ENCODE data around the gene C9orf50.

The C9orf50 gene

DNA sequence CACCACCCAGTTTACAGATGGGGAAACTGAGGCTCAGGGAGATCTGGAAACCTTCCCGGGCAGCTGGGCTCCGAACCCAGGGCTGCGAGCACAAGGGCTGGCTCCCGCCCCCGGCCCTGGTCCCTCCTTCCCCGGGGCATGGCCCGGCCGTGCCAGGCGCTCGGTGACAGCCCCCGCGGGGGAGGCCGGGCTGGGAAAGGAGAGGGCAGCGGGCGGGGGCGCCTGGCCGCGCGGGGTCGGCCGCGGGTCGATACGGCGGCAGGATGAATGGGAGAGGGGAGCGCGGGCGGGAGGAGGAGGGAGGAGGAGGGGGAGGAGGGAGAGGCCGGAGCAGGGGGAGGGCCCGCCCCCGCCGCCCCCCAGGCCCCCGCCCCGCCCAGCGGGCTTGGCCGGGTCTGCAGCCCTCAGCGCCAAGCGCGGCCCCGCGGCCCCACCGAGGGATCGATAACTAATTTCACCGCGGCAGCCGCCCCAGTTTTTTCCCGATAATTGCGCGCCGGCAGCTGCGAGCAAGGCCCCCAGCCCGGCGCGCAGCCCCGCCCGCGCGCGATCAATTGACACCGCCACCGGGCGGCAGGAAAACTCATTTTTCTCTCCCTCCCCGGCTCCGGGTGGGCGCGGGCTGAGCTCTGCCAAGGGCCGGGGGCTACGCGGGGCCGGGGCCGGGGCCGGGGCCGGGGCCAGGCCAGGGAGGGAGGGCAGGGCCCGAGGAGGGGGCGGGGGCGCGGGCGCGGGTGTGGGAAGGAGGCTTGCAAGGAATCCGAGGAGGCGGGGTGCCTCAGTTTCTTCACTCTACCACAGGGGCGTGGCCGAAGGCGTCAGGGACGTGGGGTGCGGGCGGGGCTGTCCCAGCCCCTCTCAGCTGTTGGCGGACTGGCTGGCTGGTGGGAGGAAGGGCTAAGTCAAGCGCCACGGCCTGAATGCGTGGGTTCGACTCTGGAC is 52.1 kb downstream of the C9orf50 start:
- no peak for DNase-seq

DNA sequence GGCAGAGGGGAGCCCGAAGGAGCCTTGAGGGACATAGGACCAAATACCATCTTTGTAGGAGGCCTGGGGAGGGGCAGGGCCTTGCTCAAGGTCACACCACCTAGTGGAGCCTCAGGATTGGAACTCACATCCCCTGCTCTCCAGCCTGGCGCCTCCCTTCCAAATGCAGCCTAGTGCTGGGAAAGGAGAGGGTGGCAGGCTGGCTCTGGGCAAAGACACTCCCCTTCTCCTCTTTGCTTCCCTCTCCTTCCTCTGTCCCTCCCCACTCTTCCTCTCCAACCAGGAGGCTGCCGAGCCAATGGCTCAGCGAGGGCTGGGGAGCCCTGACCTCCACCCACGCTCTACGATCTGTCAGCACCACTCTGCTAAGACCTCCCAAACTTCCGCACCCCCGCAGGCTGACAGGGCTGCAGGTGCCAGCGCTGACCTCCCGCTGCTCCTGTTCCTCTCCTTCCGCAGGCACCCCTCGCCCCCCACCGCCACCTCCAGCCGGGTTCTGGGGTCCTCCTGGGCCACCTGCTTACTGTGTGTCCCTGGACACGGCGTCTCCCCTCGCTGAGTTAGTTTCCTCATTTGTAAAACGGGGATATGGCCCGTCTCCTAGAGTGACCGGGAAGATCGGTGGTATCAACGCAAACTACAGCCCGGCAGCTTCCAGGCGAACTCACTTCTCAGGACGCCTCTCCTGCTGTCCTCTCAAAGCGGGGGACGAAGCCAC is 52.9 kb downstream of the C9orf50 start:
- no peak for DNase-seq

DNA sequence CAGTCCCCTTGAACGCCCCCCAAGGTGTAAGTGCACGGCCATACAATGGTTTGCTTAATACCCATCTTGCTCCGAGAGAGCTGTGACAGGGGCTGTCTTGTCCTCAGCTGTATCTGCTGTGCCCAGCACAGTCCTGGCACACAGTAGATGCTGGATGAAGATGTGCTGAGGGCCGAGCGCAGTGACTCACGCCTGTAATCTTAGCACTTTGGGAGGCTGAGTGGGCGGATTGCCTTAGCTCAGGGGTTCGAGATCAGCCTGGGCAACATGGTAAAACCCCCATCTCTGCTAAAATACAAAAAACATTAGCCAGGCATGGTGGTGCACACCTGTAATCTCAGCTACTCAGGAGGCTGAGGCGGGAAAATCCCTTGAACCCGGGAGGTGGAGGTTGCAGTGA is 53.6 kb downstream of the C9orf50 start:
- DNase-seq, result no peak

DNA sequence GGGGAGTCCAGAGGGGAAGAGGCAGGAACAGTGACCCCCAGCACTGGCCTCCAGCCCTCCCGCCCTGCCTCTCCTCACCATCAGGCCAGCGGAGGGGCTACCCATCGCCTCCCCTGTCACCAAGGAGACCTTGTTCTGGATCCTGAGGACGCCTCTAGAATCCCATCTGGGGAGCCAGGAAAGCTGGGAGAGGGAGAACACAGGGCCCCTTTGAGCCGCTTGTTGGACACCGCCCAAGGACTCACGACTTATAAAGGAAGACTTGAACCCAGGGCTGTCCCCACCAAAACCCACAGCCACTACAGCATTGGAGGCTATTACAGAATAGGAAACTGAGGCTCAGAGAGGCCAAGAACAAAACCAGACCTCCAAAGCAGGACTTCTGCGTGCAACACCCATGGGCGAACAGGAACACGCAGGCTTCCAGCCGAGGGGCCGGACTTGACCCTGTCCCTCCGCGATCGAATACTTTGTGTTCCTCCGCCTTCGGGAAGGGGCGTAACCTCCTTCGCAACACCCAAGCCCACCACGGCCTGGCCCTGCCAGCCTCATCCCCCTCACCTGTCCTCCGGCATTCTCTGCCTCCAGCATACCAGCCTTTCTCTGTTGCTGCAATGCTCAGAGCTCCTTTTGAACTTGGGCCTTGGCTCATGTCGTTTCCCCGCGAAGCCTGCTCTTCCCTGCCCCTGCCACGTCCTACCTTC is 54.2 kb downstream of the C9orf50 start:
- no peak for DNase-seq

DNA sequence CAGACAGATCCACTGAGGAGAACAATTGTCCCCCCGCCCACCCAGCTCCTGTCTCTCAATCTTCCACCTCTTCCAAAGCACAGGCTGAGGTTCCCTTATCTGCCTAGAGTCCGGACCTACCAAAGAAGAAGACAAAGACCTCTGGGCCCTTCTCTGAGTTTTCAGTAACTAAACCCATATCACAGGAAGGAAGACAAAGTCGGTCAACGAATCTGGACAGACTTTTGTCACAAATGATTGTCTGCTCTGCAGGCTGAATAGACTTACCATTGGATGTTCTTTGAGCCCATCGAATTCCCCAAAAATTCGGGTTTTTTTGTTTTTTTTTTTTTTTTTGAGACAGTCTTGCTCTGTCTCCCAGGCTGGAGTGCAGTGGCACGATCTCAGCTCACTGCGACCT is 58.0 kb downstream of the C9orf50 start:
- DNase-seq, result no peak

DNA sequence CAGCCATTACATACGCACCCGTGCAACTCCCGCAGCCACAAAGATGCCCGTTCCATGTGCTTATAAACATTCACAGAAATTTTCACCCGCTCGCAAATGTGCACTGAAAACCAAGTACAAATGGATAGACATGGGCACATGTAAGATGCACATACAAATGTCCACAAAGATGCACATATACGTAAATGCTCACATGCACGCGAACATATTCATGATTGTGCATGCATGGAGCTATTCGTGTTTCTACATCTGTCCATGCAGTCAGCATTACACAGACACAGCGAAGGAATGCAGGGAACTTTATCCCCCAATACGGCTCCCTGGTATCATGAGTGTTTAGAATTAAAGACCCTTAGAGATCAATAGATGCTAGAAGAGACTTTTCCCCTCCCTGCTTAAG is 58.4 kb downstream of the C9orf50 start:
- no peak for DNase-seq

All from NCI-H2227 treated with DMSO at 0.1 percent for 48 hours (cell line).